Measurements from ENCODE around the gene CALHM6. TPM values are rescaled to one million over a fixed set of nuclear protein-coding genes. Genes with fewer than 3 reads are reported as not detected.

The CALHM6 gene
- polyA plus RNA-seq (ENCODE audit: insufficient read length in 4 of 4), result 1 to 10 TPM; 3.4 to 5.7 (median 3.8) TPM

DNA sequence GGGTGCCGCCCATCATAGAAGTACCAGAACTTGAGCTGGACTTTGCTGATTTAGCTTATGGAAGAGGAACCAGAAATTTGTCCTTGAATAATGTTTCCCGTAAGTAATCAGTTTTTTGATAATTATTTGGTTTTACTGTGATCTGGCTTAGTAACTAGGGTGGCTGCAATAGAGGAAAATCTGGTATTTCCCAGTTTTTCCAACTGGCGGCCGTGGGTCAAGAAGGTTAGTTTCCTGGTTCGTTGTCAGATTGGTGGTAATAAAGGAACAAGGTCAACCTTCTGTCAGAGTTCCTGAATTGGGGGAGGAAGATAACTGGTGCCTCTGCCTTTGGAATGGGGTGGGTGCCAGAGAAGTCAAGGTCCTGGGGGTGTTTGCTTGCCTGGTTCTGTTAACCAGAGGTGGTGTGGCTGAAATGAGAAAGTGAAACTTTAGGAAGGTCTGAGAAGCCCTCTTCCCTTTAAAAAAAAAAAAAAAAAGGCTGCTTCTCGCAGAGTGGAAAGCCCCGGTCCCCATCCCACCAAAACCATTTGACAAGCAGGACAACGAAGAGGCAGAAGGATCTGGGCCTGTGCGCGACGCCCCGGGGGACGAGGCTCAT is at the start of gene CALHM6:
Gene CALHM6, plus strand, starts transcription at position 45 of the 601 bp plus-strand sequence. Its CDS starts 555 bp downstream, at position 600.
- DNase-seq (ENCODE audit: low read depth in 4 of 4, low spot score in 2 of 4), result no peak

DNA sequence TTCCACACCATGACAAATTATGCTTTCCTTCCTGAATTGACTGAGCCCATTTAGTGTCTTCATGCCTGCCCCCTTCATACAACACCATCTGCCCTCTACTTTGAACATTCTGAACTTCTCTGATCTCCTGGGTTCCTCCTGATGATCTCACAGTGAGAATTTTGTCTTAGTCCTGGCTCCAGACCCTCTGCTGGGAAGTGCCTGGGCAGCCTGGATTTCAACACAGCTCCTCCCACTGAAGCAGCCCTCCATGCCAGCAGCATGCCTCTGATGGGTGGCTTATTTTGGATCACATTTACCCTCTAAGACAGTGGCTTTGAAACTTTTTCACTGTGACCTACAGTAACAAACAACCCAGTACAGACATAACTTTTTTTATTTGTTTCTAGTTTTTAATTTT is 48.9 kb upstream of the CALHM6 start:
- DNase-seq (ENCODE audit: low read depth in 4 of 4, low spot score in 2 of 4), result no peak

DNA sequence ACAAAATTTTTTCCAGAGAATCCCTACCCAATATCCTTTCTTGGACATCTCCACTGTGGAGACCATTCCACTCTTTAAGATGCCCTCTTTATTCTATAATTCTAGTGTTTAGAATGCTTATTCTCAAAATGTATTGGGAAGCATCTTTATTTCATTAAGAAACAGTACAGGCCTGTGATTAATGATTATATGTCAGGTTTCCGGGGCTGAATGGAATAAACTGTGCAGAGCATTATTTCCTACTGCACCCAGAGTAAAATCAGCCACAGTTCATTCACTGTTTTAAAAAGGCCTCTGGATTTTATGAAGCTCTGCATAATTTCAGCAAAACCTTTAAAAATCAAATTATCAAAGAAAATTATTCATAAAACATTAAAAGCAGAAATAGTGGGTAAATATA is 47.8 kb upstream of the CALHM6 start:
- no peak for DNase-seq (ENCODE audit: low read depth in 4 of 4, low spot score in 2 of 4)

DNA sequence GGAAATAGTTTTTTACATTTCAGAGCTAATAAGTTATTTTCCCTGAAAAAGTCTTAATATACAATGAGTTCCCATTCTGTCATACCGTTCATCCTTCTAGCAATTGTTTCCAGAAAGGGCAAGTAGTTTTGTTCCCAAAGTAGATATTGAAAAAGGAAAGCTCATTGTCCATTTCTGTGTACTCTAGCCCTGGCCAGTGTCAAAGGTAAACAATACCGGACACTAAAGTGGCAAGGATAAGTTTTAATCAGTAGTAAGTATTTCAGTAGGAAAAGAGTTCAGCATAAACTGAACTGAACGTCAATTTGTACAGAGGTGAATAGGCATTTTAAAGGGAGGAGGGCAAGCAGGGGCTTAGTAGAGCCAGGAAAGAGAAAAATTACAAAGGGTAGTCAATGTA is 43.5 kb upstream of the CALHM6 start:
- DNase-seq (ENCODE audit: low read depth in 4 of 4, low spot score in 2 of 4), result no peak

DNA sequence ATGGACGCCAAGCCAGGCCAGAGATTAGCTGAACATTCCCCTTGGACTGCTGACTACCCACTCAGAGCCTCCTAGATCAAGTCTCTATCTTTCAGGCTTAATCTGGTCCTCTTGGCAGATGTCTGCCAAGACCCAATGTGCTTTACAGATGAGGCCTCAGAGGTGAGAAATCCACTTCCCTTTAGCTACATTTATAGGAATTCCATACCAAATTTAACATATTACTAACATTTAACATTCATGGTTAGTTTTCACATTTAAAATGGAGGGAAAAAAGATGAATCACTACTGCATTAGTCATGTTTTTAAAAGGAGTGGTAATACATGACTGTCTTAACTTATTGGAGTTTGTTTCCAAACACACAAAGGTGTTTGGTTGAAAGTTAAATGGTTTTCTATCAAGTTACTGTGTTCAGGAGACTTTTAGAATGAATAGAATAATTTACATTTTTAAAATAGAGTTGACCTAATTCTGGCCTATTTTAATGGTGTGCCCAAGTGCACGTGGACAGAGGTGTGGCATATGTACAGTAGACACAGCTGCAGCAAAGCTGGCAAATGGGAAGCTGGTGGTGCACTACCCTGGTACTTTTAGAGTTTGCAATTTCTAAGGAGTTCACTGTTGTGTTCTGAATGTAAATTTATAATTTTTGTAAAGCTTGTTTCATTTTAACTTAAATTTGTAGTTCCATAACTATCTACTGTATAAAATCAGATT is 41.9 kb upstream of the CALHM6 start:
- DNase-seq (ENCODE audit: low read depth in 4 of 4, low spot score in 2 of 4), result no peak

DNA sequence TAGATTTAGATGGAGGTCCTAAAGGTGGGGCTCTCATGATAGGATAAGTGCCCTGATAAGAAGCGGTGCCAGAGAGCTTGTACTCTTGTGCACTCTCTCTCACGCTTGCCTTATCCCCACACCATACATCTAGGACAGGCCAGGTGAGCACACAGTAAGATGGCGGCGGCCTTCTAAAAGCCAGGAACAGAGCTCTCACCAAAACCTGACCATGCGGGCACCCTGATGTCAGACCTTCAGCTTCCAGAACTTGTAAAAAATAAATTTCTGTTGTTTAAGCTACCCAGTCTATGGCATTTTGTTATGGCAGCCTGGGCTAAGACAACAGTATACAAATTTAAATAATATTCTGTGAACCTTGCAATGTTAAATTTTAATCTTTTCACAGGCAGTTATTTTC is 40.8 kb upstream of the CALHM6 start:
- DNase-seq (ENCODE audit: low read depth in 4 of 4, low spot score in 2 of 4), result no peak

DNA sequence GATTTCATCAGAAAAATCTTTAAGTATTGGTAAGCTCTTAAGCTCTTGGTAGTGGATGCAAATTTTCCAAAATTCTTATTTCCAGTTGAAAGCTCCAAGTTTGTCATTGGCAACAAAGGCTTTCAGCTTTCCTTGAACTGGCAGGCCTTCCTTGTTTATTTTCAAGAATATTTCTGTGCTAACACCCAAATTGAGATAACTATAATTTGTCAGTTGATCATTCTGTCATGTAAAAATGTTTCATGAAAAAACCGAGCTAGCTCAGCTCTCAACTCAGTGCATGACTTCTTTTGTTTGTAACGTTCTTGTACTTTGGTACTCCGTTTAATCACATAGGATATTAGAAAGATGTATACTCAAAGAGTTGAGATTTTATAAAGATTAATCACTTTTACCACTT is 38.9 kb upstream of the CALHM6 start:
- DNase-seq (ENCODE audit: low read depth in 4 of 4, low spot score in 2 of 4), result no peak

DNA sequence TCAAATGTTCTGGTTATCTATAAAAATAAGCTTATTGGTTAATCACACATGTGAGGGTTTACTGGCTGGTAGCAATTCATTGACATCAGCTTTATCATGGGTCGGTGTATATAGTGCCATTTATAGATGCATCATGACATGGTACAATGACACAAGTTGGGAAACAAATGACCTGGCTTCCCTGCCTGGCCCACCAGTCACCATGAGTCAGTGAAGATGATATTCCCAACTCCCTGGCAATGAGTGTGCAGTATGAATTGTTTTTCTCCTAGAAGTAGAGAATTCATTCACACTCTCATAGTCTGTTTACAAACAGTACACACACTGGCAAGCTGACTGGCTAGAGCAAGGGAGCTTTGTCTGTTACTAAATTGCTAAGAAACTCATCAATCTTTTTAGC is 37.2 kb upstream of the CALHM6 start:
- DNase-seq (ENCODE audit: low read depth in 4 of 4, low spot score in 2 of 4), result no peak

DNA sequence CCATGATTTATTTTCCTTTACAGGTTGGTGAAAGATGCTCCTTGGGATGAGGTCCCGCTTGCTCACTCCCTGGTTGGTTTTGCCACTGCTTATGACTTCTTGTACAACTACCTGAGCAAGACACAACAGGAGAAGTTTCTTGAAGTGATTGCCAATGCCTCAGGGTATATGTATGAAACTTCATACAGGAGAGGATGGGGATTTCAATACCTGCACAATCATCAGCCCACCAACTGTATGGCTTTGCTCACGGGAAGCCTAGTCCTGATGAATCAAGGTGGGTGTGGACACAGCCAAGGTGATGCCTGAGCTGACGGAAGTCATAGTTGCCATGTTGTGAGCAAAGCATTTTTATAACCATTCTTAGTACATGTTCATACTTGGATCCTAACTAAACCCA is 34.6 kb upstream of the CALHM6 start:
- no peak for DNase-seq (ENCODE audit: low read depth in 4 of 4, low spot score in 2 of 4)

DNA sequence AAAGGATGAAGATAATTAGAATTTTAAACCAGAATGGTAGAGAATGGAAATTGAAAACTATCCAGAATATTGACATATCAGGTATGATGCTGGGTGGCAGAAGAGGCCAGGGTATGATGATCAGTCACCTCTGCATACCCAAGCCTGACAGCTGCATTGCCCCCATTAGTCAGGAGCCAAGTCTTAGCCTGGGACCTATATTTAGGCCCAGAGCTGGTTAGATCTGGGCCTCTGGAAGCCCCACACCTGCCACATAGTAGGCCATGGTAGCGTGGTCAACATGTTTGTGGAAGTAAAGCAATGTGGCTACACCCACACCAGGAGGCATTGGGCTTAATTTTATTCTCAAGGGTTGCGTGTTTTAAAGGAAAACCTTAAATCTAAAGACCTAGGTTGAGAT is 32.1 kb upstream of the CALHM6 start:
- no peak for DNase-seq (ENCODE audit: low read depth in 4 of 4, low spot score in 2 of 4)

DNA sequence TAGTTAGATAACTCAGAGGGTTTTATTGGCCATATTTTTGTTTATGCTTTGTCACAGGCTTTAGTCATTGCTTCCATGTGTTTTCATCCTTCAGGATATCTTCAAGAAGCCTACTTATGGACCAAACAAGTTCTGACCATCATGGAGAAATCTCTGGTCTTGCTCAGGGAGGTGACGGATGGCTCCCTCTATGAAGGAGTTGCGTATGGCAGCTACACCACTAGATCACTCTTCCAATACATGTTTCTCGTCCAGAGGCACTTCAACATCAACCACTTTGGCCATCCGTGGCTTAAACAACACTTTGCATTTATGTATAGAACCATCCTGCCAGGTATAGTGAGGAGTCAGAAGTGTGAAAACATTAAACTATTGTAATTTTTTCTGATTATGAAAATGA is 30.3 kb upstream of the CALHM6 start:
- DNase-seq (ENCODE audit: low read depth in 4 of 4, low spot score in 2 of 4), result no peak

DNA sequence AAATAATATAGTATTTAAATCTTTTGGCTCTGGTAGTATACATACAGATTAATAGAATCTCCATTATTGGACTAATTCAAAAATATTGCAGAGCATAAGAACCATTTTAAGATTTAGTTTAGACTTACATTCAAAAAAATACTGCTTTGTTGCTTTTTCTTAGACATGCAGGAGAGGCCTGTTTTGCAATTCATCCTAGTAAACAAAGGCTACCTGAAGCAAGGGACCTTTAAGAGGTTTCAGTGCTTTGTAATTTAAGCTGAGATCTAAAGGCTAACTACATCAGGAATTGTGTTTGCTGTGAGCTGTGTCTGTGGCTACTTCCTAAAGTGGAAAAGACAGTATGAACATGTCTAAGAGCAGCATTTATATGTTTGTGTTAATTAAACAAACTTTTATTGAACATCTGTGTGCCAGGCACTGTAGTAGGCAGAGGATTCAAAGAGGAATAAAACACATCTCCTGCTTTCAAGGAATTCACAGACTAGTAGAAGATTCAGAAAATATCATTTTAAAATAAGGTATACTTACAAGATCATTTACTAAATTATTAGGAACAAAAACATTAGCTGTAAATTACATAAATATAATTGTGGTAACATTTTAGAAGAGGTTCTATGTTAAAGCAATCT is 29.1 kb upstream of the CALHM6 start:
- DNase-seq (ENCODE audit: low read depth in 4 of 4, low spot score in 2 of 4), result no peak

DNA sequence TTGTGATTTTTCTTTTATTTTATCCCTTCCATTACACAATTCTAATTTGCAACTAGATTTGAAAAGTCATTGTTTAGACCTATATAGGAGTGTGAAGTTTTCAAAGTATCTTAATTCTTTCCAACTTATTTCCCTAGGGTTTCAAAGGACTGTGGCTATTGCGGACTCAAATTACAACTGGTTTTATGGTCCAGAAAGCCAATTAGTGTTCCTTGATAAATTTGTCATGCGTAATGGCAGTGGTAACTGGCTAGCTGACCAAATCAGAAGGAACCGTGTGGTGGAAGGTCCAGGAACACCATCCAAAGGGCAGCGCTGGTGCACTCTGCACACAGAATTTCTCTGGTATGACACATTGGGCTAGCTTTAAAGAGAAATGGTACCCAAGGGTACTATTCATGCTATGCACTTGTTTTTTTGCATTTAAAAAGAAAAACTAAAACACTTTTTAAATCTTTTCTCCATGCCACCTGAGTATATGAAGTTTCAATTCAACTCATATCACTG is 27.9 kb upstream of the CALHM6 start:
- no peak for DNase-seq (ENCODE audit: low read depth in 4 of 4, low spot score in 2 of 4)

DNA sequence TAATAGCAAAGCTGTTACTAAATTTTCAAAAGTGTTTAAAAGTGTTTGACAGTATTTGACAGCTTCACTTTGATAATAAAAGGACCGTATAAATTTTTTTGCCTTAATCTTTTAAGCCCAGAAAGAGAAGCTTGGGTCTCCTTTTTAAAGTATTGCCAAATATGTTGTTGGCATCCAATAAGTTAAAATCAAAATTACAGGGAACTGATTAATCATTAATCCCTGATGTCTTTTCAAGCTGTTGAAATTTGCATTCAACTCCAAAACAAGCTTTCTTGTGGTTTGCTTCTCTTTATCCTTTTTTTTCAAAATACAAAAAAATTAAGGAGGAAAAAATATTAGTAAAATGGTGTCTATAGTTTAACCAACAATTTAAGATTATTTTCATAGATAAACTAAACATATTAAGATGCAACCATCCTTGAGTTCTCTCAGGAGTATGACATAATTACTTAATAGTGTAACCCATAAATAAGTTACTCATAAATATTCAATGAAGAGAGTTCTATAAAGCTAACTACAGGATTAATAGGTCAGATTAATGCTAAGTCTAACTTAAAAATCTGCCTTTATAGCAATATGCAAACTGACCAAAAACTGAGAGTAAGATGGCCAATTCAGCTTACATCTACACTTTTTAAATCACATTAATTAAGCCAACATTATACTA is 27.0 kb upstream of the CALHM6 start:
- DNase-seq (ENCODE audit: low read depth in 4 of 4, low spot score in 2 of 4), result no peak

DNA sequence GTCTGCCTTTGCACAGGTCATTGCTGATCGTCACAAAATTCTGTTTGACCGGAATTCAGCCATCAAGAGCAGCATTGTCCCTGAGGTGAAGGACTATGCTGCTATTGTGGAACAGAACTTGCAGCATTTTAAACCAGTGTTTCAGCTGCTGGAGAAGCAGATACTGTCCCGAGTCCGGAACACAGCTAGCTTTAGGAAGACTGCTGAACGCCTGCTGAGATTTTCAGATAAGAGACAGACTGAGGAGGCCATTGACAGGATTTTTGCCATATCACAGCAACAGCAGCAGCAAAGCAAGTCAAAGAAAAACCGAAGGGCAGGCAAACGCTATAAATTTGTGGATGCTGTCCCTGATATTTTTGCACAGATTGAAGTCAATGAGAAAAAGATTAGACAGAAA is 24.6 kb upstream of the CALHM6 start:
- DNase-seq (ENCODE audit: low read depth in 4 of 4, low spot score in 2 of 4), result no peak

DNA sequence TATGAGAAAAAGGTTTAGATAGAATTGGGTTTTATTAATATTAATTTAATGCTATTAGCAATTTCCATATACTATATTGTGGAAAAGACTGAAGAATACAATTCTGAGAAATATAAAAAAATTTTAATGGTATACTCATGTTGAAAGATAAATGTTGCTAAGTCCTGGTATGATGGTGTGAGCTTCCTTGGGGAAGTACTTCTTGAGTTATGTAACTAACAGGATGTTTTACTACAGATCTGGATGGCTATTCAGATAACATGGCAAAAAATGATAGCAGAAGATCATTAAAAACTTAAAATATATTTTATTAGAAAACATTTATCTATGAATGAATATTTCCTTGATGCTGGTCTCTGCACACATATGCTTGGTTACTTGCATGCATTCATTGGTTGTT is 23.5 kb upstream of the CALHM6 start:
- no peak for DNase-seq (ENCODE audit: low read depth in 4 of 4, low spot score in 2 of 4)

DNA sequence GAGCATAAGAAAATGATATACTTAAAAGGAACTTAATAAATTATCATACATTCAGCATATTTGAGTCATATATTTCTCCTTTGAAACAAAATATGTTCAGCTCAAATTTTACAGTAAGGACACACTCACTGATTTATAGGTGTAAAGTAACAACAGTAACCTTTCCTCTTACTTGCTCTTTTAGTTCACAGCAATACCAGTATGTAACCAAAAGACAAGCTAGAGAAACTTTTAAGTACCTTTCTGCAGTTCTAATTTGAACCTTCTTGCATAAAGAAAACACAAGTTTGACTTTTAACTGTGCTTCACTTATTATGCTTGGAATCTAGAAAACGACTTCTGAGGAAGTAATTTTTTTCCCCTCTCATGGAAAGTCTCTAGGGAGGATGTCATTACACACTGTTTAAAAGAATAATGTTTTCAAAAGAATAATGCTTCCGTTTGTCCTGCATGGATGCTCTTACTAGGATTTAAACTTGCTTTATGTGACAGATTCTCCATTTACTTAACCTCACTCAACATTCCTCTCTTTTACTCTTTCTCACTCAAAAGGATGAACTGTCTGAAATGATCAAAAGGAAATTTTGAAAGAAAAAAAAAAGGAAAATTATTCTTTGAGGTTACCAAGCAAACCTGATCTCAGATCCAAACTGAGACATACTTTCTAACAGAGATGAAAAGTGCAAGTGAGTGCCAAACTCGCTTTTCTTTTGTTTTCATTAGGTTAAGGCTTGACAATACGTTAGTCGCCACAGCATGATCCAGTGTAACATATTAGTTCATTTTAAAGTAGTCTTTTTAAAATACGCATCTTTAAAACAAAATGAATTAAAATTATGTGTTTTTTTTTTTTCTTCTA is 22.4 kb upstream of the CALHM6 start:
- peak in 1 of 4 donors; percentile 40 for DNase-seq (ENCODE audit: low read depth in 4 of 4, low spot score in 2 of 4)

DNA sequence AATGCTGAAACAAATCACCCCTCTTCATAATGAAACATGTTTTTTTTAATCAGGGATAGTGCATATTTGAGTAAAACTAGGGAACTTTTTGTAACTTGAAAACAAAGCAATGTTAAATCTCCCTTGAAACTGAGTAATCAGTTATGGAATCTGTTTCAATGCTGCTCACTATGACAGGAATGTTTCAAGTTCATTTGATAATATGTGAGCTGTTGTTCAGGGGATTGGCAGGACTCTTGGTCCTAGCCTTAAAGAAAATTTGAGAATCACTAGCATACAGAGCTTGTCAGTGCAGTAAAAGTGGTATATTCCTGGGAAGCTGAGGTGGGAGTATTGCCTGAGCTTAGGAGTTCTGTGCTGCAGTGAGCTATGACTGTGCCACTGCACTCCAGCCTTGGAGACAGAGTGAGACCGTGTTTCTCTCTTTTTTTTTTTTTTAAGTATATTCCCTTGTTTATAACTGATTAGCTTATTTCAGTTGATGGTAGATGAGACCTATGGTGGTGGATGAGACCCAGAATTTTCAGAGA is 21.6 kb upstream of the CALHM6 start:
- no peak for DNase-seq (ENCODE audit: low read depth in 4 of 4, low spot score in 2 of 4)

DNA sequence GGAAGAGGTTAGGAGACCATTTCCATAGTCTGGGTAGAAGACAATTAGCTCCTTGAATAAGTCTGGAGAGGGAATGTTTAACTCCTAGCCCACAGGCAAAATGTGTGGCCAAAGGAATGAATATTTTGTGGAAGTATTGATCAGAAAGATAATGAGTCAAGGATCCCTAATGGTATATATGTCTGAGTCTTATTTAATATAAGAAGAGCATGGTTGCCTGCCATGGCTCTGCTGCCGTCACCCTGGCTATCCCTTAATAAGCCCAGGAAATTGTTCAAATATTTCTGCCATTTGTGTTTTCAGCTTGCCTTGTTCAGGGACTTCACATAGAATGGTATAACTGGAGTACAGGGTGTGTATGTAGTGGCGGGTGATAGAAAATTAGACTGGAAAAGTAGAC is 18.1 kb upstream of the CALHM6 start:
- no peak for DNase-seq (ENCODE audit: low read depth in 4 of 4, low spot score in 2 of 4)

DNA sequence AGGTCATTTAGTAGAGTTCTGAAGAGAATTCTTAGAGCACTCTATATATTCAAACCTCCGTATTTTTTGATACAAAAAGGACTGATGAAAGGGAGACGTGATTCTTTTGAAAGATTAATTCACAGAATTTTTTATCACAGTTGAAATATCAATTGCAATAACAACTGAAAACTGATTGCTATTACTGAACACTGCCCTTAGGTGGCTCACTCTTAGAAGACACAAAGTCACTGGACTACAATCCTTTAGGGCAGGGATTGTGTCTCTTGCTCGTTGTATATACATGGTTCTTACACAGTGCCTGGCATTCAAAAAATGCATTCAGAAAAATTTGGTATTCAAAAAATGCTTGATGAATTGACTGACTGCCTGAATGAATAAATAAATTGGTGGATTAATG is 17.1 kb upstream of the CALHM6 start:
- no peak for DNase-seq (ENCODE audit: low read depth in 4 of 4, low spot score in 2 of 4)
